GM12864 (cell line): Measurements from ENCODE around the gene ATF3.

Experiments used
- DNase-seq: peaks from one replicate; pipeline ENCODE4 v3.0.0-alpha.2; 2011; ENCODE audit warnings: low read depth
- H3K4me3 ChIP-seq: 2 replicates; pipeline ENCODE4 v1.5.1; 2011; ENCODE audit warnings: mild to moderate bottlenecking, low read depth, low read length, control low read depth
- TF ChIP-seq, protein P1 (sequence below): IDR thresholded peaks from 2 replicates; pipeline ENCODE4 v1.5.1; 2011; ENCODE audit warnings: low read depth, mild to moderate bottlenecking, moderate library complexity, low read length, control low read depth, inconsistent platforms; ENCODE audit errors: missing control alignments

ATF3 gene

DNA sequence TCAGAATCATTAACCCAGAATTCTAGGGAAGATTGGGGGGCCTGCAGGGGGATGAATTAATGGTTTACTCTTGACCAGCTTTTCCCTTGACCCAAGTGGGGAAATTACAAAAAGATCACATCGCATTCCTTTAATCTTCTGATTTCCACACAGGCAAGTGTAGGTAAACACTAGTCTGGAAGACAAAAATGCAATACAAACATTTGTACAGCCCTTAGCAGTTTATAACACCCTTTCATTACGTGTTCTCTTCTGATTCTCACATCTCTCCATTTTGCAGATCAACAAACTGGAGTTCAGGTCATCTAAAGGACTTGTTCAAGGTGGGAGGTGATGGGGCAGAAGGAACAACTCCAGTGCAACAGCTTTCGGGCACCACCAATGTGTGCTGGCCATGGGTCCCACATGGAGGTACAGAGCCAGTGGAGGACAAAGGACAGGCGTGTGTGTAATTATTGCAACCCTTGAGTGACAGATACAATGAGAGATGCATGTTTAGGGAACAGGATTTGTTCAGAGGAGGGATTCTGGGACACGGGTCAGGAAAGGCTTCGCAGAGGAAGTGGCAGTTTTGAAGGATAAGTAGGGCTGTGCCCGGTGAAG is 20.4 kb downstream of the ATF3 start:
- no peak for DNase-seq
- TF ChIP-seq, protein P1, sequence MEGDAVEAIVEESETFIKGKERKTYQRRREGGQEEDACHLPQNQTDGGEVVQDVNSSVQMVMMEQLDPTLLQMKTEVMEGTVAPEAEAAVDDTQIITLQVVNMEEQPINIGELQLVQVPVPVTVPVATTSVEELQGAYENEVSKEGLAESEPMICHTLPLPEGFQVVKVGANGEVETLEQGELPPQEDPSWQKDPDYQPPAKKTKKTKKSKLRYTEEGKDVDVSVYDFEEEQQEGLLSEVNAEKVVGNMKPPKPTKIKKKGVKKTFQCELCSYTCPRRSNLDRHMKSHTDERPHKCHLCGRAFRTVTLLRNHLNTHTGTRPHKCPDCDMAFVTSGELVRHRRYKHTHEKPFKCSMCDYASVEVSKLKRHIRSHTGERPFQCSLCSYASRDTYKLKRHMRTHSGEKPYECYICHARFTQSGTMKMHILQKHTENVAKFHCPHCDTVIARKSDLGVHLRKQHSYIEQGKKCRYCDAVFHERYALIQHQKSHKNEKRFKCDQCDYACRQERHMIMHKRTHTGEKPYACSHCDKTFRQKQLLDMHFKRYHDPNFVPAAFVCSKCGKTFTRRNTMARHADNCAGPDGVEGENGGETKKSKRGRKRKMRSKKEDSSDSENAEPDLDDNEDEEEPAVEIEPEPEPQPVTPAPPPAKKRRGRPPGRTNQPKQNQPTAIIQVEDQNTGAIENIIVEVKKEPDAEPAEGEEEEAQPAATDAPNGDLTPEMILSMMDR: no peak
- no peak overlapping the region for H3K4me3 ChIP-seq

DNA sequence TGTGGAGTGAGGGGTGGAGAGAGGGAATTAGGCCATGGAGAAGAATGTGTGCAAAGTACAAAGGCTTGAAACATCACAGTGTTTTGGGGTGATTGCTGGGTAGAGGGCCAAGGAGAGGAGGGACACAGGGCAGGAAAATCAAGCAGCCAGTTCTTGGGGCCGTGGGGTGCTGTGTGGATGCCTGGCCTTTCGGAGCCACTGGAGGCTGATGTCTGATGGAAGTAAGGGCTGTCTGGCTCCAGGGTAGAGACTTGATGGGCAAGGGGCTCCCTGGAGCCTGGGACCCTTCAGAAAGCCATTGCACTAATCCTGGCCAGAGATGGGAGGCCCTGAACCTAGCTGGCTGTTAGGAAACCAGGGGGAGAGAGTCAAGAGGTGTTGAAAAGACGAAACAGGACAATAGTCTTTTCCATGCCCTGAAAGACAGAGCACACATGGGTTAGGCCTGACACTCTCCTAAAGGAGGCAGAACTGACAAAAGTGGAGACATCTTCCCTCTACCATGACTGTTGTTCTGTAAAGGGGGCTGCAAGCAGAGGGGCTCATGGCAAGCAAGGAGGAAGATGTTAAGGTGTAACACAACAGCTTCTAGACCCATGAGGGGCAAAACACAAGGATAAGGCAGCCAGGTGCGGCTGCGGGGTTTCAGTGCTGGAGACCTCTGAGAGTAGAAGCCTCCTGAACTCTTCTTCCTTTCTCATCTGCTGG is 21.0 kb downstream of the ATF3 start:
- TF ChIP-seq, protein P1: no peak
- no peak overlapping the region for H3K4me3 ChIP-seq
- no peak for DNase-seq

DNA sequence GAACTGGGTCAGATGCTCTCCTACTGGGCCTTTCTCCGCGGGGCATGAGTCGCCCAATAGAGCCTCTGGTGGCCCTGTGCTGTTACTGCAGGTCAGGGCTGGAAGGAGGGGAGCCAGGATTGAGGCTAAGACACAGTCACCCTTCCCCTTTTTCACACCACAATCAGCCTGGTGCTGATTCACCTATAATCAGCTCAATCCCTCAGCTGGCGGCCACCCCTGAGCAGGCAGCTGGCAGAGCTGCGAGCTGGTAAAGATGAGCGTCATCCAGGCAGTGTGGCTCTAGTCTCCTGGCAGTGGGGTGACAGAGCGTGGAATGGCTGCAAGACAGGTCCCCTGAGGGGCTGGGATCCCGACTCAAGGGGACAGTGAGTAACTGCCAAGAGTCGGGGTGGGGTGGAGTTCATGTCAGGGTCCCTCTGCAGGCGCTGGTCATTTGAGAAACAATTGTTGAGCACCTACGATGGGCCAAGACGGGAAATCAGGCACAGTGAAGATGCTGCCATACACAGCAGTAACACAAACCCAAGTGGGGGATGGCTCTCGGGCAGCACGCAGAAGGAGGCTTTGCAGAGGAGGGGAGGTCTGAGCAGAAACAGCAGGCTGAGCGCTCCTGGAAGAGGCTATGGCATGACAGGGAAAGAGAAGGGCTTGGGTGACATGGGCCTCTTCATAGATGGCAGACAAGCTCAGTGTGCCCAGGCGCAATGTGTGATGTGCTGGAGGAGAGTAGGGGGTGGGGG is 21.8 kb downstream of the ATF3 start:
- no peak for DNase-seq
- TF ChIP-seq, protein P1: peak; percentile 99
- H3K4me3 ChIP-seq: no peak overlapping the region

GRCh38 chr1:212633161-212633560 is 24.6 kb downstream of the ATF3 start:
- H3K4me3 ChIP-seq: no peak overlapping the region
- no peak for DNase-seq

GRCh38 chr1:212634252-212634651 is 25.7 kb downstream of the ATF3 start:
- TF ChIP-seq, protein P1: no peak

More at GRCh38 chr1:212633161-212633560, 24.6 kb downstream of the ATF3 start:
- TF ChIP-seq, protein P1: no peak

GRCh38 chr1:212635141-212635631 is 26.6 kb downstream of the ATF3 start:
- no peak for DNase-seq
- no peak overlapping the region for H3K4me3 ChIP-seq
- TF ChIP-seq, protein P1: no peak

More at GRCh38 chr1:212634252-212634651, 25.7 kb downstream of the ATF3 start:
- DNase-seq: no peak
- H3K4me3 ChIP-seq: no peak overlapping the region
